Subcutaneous adipose tissue (tissue), 4 donors: ENCODE results near the gene E2F1. TPM values are rescaled to one million over a fixed set of nuclear protein-coding genes. Genes with fewer than 3 reads are reported as not detected.

Experiments
- CTCF ChIP-seq: fragments of 450-650 bp; IDR thresholded peaks from one replicate; pipeline ENCODE4 v1.5.1; 2016; ENCODE audit warnings: low read depth, mild to moderate bottlenecking, control low read depth, antibody characterized with exemption, moderate library complexity
- total RNA-seq, 4 donors: library from RNA; depleted of rRNA; stranded (reverse); fragments of >200 nt; gene quantifications; one replicate each; pipeline ENCODE4 v1.1.0, GENCODE V29; 2016

E2F1 gene
- total RNA-seq, 4 donors from 2014 or later, result 1.3 to 1.9 (median 1.7) TPM

GRCh38 chr20:33719989-33720709 lies 34.0 kb upstream of the E2F1 start, which contains the start of gene PXMP4:
PXMP4 (minus strand) TSS chr20:33720310; CDS start chr20:33720207, 103 bp downstream.
- TF ChIP-seq CTCF, result no peak

- TF ChIP-seq CTCF, result no peak
Observed at GRCh38 chr20:33719277-33719988, 33.2 kb upstream of the E2F1 start.

- no peak for TF ChIP-seq CTCF
Observed at GRCh38 chr20:33716498-33716897, 30.3 kb upstream of the E2F1 start.

GRCh38 chr20:33713865-33714367 lies 27.7 kb upstream of the E2F1 start:
- no peak for TF ChIP-seq CTCF

- TF ChIP-seq CTCF, result no peak
Observed at GRCh38 chr20:33711446-33711738, 25.2 kb upstream of the E2F1 start.

- no peak for TF ChIP-seq CTCF
Observed at GRCh38 chr20:33710681-33711445, 24.7 kb upstream of the E2F1 start.
